Measurements from ENCODE around the gene USP37. TPM values are rescaled to one million over a fixed set of nuclear protein-coding genes. Genes with fewer than 3 reads are reported as not detected.
A peak's percentile ranks its signal among the peaks of the same experiment; 100 is the strongest.

Gene USP37
- total RNA-seq, 1 donor from 2014 or later: 7.9 TPM

DNA sequence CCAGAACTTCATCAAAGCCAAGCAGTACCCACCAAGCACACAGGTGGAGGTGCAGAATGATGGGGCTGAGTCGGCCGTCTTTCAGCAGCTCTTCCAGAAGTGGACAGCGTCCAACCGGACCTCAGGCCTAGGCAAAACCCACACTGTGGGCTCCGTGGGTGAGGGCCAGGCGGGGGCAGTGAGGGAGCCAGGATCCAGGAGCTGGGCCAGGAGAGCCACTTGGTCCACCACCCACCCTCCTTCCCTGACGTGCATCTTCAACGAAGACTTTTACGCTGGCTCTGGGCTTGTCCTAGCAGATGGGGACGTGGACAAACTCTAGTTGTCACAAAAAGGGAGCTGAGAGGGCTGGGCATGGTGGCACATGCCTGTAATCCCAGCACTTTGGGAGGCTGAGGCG, 137.4 kb downstream of the USP37 start:
- DNase-seq (ENCODE audit: low read depth, low spot score): no peak

DNA sequence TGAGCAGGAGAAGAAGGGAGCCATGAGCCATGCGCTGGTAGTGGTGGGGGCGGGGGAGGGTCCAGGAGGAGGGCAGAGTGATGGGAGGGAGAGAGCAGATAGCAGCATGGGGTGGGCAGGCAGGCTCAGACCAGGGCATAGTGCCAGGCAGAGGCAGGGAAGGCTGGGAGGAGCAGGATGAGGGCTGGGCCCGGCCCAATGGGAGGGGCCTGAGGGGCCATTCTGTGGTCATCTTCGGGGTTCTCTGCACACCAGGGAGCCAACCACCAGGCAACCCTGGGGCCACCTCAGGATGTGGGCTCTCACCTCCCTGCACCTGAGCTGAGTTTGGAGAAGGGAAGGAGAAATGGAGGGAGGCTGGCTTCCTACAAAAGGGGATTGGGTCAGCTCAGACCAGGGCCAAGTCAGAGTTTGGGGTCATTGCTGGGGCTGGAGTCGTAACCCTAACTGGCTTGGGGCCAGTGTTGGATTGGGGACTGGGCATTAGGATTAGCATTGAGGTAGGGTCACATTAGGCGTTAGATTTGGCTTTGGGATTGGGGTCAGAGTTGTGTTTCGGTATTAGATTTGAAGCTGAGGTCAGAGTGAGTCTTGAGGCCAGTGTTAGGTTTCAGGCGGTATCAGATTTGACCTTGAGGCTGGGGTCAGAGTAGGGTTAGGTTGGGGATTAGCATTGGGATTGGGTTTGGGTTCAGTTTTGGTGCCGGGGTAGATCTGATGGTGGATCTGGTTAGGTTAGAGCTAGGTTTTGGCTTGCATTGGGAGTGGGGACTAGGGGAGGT, 138.0 kb downstream of the USP37 start:
- no peak for DNase-seq (ENCODE audit: low read depth, low spot score)

DNA sequence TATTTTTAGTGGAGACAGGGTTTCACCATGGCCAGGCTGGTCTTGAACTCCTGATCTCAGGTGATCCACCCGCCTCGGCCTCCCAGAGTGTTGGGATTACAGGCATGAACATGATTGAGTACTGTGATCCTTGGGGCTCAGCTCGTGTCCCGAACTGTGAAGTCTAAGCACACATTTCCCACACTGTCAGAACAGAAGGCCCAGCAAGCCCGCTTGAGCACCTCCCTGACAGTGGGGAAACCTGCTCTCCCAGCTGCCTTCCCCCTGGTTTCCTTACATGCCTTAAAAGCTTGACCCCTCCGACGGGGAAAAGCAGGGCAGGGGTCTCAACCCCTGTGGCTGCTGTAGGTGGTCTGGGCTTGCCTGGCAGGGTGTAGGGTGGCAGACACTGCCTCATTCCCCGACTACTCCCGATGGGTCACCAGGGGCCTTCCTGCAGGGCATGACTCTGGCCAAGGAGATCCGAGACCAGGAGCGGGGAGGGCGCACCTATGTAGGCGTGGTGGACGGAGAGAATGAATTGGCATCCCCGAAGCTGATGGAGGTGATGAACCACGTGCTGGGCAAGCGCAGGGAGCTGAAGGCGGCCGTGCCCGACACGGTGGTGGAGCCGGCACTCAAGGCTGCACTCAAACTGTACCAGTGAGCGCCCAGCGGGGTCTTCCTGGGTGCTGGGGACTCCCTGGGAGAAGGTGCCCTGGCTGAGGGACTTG, 139.1 kb downstream of the USP37 start:
- DNase-seq (ENCODE audit: low read depth, low spot score): no peak

DNA sequence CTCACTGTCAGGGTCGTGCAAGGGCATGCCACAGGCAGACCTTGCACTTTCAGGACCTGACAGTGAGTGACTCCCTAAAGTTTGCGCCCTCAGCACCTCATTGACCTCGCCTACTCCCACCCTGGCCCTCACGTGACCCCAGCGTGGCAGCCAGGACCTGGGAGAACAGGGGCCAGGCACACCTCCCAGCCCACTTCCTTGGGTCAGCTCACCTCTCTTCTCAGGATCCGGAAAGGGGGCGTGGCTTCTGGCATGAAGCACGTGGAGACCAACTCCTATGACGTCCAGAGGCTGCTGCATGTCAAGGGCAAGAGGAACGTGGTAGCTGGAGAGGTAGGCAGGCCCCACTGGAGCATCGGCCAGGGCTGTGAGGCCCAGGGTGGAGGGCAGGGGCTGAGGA, 140.4 kb downstream of the USP37 start:
- no peak for DNase-seq (ENCODE audit: low read depth, low spot score)

DNA sequence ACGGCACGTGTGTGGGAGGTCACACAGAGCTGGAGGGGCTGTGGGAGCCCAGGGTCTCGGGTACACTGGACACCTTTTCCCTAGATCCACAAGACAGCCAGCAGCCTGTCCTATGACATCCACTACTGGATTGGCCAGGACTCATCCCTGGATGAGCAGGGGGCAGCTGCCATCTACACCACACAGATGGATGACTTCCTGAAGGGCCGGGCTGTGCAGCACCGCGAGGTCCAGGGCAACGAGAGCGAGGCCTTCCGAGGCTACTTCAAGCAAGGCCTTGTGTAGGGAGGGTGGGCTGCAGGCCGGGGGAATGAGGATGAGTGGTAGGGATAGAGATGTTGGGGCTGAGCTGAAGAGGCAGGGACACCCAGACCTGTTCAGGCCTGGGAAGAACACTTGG, 142.6 kb downstream of the USP37 start:
- no peak for DNase-seq (ENCODE audit: low read depth, low spot score)

DNA sequence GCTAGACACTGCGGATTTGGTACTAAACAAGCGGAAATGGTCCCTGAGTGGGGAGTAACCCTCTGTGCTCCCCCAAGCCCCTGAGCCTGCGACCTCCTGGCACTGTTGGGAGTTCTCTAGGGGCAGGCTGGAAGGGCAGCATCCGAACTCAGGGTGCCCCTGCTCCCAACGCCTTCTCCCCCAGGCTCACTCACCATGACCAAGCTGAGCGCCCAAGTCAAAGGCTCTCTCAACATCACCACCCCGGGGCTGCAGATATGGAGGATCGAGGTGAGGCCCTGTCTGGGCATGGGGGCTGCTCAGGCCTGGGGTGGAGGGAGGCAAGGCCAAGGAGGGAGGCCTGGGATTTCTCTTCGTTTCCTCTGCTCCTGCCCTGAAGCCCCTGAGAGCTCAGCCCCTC, 144.6 kb downstream of the USP37 start:
- no peak for DNase-seq (ENCODE audit: low read depth, low spot score)

DNA sequence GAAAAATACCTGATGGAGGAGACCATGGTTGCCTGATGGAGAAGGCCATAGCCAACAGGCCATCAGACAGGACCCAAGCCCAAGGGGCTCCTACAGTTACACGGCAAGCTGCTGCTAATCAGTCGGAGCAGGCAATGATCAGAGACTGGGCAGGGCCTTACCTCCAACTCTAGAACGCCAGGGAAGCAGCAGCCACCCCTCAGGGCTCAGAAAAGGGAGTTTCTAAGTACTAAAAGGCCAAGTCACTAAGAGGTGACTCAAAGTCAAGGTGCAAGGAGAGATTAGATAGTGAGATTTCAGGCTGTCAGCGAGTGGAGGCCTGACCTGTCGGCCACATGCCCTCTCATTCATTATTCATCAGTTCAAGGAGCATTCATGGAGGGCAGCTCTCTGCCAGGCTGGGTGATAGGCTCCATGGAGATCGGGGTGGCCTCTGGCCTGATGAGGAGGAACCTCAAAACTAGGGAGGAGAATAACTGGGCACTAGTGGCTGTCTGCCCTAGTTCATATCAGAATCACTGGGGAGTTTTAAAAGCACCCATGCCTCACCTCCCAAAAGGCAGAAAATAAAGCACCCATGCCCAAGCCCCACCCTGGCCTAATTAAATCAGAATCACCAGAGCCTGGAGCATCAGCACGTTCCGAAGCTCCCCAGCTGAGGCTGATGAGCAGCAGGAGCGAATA, 145.6 kb downstream of the USP37 start:
- no peak for DNase-seq (ENCODE audit: low read depth, low spot score)

DNA sequence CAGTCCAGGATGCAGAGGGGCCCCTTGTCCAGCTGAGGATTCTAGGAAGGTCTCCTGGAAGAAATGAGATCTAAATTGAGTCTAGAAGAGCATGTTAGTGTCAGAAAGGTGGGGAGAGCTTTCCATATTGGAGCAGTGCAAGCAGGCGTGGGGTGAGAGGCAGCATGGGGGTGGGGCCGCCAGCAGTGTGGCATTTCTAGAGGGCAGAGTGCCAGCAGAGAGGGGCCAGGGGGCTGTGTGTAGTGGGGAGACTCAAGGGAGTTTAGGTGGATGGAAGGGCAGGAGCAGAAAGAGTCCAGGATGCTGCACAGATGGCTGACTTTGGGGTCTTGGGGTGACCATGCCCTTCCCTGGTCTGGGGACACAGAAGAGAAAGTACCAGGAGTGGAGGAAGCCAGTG, 147.1 kb downstream of the USP37 start:
- DNase-seq (ENCODE audit: low read depth, low spot score): no peak

DNA sequence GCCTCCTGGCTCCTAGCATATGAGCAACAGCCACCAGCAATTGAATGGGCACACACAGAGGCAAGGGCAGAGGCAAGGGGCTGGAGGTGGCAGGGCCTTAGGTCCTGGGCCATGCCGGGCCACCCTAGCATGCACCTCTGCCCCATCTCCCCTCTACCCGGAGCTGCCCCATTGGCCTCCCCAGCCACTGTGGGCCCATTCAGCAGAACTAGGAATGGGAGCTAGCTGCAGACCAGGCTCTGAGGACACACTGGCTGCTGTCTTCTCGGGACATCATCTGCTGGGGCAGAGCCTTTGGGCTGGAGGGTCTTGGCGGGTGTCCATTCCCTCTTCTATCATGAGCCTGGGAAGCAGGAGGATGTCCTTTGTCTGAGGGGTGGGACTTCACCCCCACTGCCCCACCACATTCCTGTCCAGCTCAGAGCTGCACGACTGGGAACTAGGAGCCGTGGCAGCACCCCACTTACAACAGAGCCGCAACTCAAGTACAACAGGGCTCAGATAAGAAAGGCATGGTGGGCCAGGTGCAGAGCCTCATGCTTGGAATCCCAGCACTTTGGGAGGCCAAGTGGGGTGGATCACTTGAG, 148.4 kb downstream of the USP37 start:
- DNase-seq (ENCODE audit: low read depth, low spot score): no peak

DNA sequence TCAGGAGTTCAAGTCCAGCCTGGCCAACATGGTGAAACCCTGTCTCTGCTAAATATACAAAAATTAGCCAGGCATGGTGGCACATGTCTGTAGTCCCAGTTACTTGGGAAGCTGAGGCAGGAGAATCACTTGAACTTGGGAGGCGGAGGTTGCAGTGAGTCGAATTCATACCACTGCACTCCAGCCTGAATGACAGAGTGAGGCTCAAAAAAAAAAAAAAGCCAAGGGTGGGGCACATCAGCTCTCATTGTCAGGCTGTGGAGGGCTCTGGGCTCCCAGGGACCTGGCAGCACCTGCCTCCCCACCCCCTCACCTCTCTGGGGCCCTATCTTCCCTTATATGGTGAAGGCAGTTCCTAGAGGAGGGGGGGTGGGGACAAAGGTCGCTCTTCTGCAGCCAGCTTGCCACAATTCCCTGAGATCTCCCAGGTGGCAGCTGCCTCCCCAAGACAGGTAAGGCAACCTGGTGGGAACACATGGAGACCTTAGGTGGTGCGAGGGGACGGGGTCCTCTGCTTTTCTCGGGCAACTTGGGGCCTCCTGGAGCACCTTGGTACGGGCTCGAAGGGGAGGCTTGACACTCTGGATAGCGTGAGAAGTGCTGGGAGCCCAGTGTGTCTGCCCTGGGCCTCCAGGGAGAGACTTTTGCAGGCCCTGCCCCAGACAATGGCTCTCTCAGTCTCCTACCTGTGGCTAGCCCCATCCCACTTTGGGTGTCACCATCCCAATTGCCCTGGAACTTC, 149.3 kb downstream of the USP37 start, which contains the start of gene VIL1:
Gene VIL1, plus strand, starts transcription at position 407 of the 742 bp plus-strand sequence. CDS start 4,656 bp downstream, outside the sequence.
- DNase-seq (ENCODE audit: low read depth, low spot score): no peak

DNA sequence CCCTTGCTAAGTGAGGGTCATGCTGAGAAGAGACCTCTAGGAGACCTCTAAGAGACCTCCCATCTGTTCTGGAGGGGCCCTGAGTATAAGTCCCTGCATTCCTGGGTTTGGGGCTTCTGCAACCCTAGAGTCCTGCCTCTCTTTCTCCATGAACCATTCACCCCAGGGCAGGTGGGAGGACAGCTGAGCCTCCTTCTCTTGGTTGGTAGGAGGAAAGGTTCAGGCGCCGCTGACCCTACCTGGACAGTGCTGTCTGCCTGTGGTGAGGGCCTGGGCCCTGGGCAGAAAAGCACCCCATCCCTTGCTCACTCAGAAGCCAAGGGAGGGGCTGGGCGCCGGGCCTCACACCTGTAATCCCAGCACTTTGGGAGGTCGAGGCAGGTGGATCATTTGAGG, 149.8 kb downstream of the USP37 start:
- DNase-seq (ENCODE audit: low read depth, low spot score): no peak

DNA sequence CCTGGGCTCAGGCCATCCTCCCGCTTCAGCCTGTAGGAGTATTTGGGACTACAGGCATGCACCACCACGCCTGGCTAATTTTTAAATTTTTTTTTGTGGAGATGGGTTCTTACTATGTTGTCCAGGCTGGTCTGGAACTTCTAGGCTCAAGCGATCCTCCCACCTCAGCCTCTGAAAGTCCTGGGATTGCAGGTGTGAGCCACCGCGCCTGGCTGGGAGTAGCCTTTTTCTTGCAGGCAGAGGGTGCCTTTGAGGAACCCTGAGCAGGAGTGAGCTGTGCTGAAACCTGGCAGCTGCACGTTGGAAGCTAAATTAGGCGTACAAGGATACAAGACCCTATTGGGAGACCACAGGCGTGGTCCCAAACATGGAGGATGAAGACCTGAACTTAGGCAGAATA, 160.4 kb downstream of the USP37 start:
- DNase-seq (ENCODE audit: low read depth, low spot score): no peak

DNA sequence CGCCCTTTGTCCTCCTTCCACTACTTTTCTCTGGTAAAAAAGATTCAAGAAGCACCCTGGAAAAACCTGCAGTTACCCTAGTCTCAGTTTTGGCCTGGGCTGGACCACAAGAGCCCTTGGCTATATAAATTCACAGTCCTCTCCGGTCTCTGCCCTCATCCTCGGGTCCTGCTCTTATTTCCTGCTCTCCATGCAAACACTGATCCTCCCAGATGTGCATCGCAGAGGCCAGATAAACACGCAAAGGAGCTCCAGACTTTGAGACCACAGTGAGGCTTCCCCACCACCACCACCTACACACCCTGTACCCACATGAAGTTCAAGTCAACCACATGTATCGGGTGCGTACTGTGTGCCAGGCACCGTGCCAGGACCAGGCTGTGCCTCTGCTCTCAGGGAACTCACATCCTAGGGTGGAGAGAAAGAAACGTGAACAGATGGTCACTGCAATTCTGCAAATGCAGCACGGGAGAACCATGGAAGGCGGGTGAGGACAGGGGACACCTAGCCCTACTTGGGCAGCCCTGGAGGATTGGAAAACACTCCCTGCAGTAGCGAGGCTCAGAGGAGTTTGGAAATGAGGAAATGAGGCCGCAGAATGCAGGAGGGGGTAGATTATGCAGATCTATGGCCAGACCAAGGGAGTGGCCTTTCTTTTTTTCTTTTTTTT, 161.1 kb downstream of the USP37 start:
- no peak for DNase-seq (ENCODE audit: low read depth, low spot score)

DNA sequence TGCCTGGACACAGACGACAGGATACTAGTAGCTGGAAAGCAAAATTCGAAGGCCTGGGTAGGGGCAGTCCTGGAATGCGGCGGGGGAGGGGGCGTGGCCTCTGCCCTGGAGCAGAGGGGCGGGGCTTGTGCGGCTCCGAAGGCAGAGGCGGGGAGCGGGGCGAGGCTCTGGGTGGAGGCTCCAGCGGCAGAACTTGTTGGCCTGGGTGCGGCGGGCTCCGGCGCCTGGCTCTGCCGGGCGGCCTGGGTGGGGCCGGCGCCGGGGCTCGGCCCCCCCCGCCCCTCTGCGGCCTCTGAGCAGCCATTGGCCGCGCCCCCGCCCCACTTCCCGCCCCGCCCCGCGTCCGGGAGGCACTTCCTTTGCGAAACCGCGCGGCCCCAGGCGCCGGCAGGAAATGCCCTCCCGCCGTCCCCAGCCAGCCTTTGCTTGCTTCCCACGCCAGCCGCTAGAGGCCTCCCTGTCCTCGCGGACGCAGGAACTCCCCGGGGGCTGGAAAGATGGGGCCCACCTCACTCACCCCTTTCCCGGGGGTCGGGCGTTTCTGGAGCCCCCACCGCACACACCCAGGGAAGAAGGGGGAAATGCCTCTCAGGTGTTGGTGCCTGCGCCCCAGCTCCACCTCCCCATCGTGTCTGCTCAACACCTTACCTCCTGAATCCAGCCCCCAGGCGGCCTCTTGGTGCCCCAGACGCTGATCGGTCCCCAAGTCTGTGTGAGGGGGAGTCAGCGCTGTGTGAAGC, 161.8 kb downstream of the USP37 start:
- DNase-seq (ENCODE audit: low read depth, low spot score): peak; percentile 75

DNA sequence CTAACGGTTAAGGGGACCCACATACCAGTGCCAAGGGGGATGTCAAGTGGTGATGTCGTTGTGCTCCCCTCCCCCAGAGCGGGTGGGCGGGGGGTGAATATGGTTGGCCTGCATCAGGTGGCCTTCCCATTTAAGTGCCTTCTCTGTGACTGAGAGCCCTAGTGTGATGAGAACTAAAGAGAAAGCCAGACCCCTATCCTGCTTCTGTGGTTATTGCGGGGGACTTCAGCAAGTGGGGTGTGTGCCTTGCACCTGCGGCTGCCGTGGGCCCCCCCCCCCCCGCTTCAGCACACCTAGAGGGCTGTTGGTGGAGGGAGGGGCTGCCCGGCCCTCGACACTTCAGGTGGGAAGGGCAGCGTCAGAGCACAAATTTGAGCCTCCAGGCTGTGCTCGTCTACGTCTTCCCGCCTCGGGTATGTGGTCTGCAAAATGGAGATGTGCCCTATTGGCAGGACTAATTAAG, 162.4 kb downstream of the USP37 start:
- no peak for DNase-seq (ENCODE audit: low read depth, low spot score)

DNA sequence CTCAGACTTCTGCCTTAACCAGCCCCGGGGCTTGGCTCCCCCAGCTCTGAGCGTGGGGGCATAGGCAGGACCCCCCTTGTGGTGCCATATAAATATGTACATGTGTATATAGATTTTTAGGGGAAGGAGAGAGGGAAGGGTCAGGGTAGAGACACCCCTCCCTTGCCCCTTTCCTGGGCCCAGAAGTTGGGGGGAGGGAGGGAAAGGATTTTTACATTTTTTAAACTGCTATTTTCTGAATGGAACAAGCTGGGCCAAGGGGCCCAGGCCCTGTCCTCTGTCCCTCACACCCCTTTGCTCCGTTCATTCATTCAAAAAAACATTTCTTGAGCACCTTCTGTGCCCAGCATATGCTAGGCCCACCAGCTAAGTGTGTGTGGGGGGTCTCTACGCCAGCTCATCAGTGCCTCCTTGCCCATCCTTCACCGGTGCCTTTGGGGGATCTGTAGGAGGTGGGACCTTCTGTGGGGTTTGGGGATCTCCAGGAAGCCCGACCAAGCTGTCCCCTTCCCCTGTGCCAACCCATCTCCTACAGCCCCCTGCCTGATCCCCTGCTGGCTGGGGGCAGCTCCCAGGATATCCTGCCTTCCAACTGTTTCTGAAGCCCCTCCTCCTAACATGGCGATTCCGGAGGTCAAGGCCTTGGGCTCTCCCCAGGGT, 162.9 kb downstream of the USP37 start:
- no peak for DNase-seq (ENCODE audit: low read depth, low spot score)

DNA sequence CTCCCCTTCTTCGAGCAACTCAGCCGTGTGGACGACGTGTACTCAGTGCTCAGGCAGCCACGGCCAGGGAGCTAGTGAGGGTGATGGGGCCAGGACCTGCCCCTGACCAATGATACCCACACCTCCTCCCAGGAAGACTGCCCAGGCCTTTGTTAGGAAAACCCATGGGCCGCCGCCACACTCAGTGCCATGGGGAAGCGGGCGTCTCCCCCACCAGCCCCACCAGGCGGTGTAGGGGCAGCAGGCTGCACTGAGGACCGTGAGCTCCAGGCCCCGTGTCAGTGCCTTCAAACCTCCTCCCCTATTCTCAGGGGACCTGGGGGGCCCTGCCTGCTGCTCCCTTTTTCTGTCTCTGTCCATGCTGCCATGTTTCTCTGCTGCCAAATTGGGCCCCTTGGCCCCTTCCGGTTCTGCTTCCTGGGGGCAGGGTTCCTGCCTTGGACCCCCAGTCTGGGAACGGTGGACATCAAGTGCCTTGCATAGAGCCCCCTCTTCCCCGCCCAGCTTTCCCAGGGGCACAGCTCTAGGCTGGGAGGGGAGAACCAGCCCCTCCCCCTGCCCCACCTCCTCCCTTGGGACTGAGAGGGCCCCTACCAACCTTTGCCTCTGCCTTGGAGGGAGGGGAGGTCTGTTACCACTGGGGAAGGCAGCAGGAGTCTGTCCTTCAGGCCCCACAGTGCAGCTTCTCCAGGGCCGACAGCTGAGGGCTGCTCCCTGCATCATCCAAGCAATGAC, 163.6 kb downstream of the USP37 start:
- no peak for DNase-seq (ENCODE audit: low read depth, low spot score)

DNA sequence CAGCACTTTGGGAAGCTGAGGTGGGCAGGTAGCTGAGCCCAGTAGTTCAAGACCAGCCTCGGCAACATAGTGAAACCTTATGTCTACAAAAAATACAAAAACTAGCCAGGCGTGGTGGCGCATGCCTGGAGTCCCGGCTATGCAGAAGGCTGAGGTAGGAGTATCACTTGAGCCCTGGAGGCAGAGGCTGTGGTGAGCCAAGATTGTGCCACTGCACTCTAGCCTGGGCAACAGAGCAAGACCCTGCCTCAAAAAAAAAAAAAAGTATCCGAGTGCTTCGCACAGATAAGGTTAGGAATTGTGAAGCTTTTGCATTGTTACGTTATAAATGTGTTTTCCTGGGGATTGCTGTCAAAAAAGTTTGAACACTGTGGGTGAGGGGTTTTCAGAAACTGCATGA, 164.3 kb downstream of the USP37 start:
- no peak for DNase-seq (ENCODE audit: low read depth, low spot score)

Measured in pulmonary artery endothelial cell (primary cell).